GM12878 (cell line): Measurements from ENCODE around the gene GTPBP1. TPM values are rescaled to one million over a fixed set of nuclear protein-coding genes. Genes with fewer than 3 reads are reported as not detected.

Experiments used
- ASH2L ChIP-seq: fragments of 300-600, 200-600 bp; sonication (generic); IDR thresholded peaks from 2 replicates; pipeline ENCODE4 v1.6.1; 2017; ENCODE audit warnings: low read depth, mild to moderate bottlenecking, borderline replicate concordance
- ATF7 ChIP-seq: fragments of 450-650 bp; IDR thresholded peaks from 2 replicates; pipeline ENCODE4 v1.6.1; 2016; ENCODE audit warnings: low read depth, mild to moderate bottlenecking
- BCLAF1 ChIP-seq: fragments of 450-650 bp; IDR thresholded peaks from 2 replicates; pipeline ENCODE4 v1.6.1; 2017; ENCODE audit warnings: antibody characterized with exemption, mild to moderate bottlenecking, moderate library complexity
- BHLHE40 ChIP-seq, 2 experiments: fragments of 450-650 bp in 1 of 2; IDR thresholded peaks; 2 replicates each; pipeline ENCODE4 v1.6.1; 2011 to 2017; ENCODE audit warnings: low read depth in 2 of 2, borderline replicate concordance in 1 of 2, improper control_type of control experiment in 1 of 2, low read length in 1 of 2, mild to moderate bottlenecking in 1 of 2
- HCFC1 ChIP-seq: fragments of 150-350 bp; IDR thresholded peaks from 2 replicates; pipeline ENCODE4 v1.6.1; 2014; ENCODE audit warnings: low read length
- MEF2A ChIP-seq: IDR thresholded peaks from 2 replicates; pipeline ENCODE4 v1.6.1; 2011; ENCODE audit warnings: low read depth, mild to moderate bottlenecking, low read length, moderate library complexity; ENCODE audit not compliant: insufficient read depth
- MEF2B ChIP-seq: fragments of 450-650 bp; IDR thresholded peaks from 2 replicates; pipeline ENCODE4 v1.6.1; 2018; ENCODE audit warnings: mild to moderate bottlenecking, moderate library complexity; ENCODE audit not compliant: partially characterized antibody, poor library complexity, severe bottlenecking
- MLLT1 ChIP-seq: fragments of 450-650 bp; IDR thresholded peaks from 2 replicates; pipeline ENCODE4 v1.6.1; 2016; ENCODE audit warnings: mild to moderate bottlenecking
- RB1 ChIP-seq: fragments of 450-650 bp; formaldehyde crosslinking; IDR thresholded peaks from 2 replicates; pipeline ENCODE4 v1.6.1; 2017; ENCODE audit warnings: mild to moderate bottlenecking, borderline replicate concordance
- SRF ChIP-seq, 2 experiments: IDR thresholded peaks; 2 replicates each; pipeline ENCODE4 v1.6.1; 2011; ENCODE audit warnings: low read depth in 2 of 2, low read length in 2 of 2, mild to moderate bottlenecking in 1 of 2, moderate library complexity in 1 of 2
- ZNF207 ChIP-seq: fragments of 450-650 bp; IDR thresholded peaks from 2 replicates; pipeline ENCODE4 v1.6.1; 2014; ENCODE audit warnings: antibody characterized with exemption, mild to moderate bottlenecking, borderline replicate concordance
- ZNF622 ChIP-seq: fragments of 450-650 bp; IDR thresholded peaks from 2 replicates; pipeline ENCODE4 v1.6.1; 2017; ENCODE audit warnings: mild to moderate bottlenecking, inconsistent platforms
- ZNF687 ChIP-seq: fragments of 450-650 bp; IDR thresholded peaks from 2 replicates; pipeline ENCODE4 v1.6.1; 2017; ENCODE audit warnings: mild to moderate bottlenecking, moderate library complexity
- polyA plus RNA-seq, 11 experiments: library from polyadenylated mRNA; depleted of rRNA in 4 of 11; unstranded in 6 of 11; stranded (reverse) in 5 of 11; fragments of >200 nt; fragmentation: Nextera tagmentation in 4 of 11; fragmentation: Illumina TruSeq in 1 of 11; extraction: Ambion mirVana in 4 of 11; extraction: Trizol in 1 of 11; gene quantifications; 1 replicate in 1 of 11; 2 replicates in 10 of 11; pipeline versions ENCODE4 v1.2.1 to v1.2.3, GENCODE V29; 2011 to 2016; ENCODE audit warnings: inconsistent platforms in 2 of 11, missing spikeins in 2 of 11, low read depth in 1 of 11
- total RNA-seq, 4 experiments: library from RNA; depleted of rRNA in 3 of 4; stranded (reverse); fragments of >200 nt in 3 of 4; fragmentation: Illumina TruSeq in 1 of 4; extraction: Trizol in 1 of 4; gene quantifications; 2 replicates each; pipeline versions ENCODE4 v1.2.1 to v1.2.3, GENCODE V29; 2013 to 2021
- TF ChIP-seq, protein P1 (sequence below): IDR thresholded peaks from 2 replicates; pipeline ENCODE4 v1.6.1; 2012; ENCODE audit warnings: low read length, inconsistent platforms

The GTPBP1 gene
- total and polyA plus RNA-seq, 10 of the 15 experiments (the other 5 are each of a cell fraction or from before 2014, with no cell fraction given): 0.89 to 63.1 (median 34.2) TPM

DNA sequence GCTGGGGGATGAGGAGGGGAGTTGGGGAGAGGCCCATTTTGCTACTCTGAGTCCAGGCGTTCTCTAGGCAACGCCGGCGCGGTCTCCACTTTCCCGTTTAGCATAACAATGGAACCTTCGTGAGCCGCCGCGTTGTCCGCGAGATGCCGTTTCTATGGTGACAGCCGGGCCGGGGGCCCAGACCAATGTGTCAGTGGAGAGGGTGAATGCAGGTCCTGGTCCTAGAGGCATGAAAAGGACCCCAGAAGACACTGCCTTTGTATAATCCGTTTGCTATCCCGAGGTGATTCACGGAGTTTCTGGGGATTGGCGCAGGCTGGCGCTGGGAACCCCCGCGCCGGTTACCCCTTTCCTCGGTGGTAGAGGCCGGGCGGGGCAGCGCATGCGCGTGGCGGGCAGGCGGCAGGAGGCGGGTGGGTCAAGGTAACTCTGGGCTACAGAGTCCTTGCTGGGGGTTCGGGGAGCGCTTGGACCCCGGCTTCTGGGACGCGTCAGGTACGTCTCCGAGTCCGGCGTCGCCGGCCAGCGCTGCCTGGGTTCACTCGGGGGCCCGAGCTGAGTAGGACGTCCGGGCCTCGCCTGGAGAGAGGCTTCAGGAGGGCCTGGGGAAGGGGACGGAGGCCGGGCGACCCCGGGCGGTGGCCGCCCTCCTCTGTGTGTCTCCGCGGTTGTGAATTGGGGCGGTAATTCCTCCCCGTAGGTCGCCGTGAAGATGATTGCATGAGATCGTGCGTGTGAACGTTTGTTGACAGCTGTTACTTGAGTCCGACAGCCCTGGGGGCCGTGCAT, 49.3 kb upstream of the GTPBP1 start, which contains the start of the genes CBY1 and FAM227A (continued):
- TF ChIP-seq ZNF687: no peak
- peak; percentile 96 for TF ChIP-seq BCLAF1
- no peak for TF ChIP-seq ZNF622
- TF ChIP-seq, protein P1, sequence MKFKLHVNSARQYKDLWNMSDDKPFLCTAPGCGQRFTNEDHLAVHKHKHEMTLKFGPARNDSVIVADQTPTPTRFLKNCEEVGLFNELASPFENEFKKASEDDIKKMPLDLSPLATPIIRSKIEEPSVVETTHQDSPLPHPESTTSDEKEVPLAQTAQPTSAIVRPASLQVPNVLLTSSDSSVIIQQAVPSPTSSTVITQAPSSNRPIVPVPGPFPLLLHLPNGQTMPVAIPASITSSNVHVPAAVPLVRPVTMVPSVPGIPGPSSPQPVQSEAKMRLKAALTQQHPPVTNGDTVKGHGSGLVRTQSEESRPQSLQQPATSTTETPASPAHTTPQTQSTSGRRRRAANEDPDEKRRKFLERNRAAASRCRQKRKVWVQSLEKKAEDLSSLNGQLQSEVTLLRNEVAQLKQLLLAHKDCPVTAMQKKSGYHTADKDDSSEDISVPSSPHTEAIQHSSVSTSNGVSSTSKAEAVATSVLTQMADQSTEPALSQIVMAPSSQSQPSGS: no peak
- TF ChIP-seq ZNF207: no peak
- TF ChIP-seq SRF (IDR thresholded peaks at IDR 0.05; ENCODE audit: low read depth in 2 of 2, low read length in 2 of 2): 0 out of 4 replicates have a peak, but pooled peaks of 1 of the 2 experiments have one; percentile 10
- peak; percentile 73; the same call in 1 of the 2 replicates for TF ChIP-seq RB1
- 0 out of 2 replicates have a peak, but pooled peaks have one; percentile 16 for TF ChIP-seq ASH2L
- no peak for TF ChIP-seq MEF2A
- TF ChIP-seq MLLT1: peak; percentile 60; the same call in 1 of the 2 replicates
- peak; percentile 100 for TF ChIP-seq ATF7
- TF ChIP-seq MEF2B: no peak
- TF ChIP-seq BHLHE40 (IDR thresholded peaks at IDR 0.05; ENCODE audit: borderline replicate concordance in 1 of 2, low read depth in 2 of 2, low read length in 1 of 2): peak; percentile 98 to 99
- 0 out of 2 replicates have a peak, but pooled peaks have one; percentile 35 for TF ChIP-seq HCFC1
